Measurements from ENCODE around the gene DGKI.

GRCh38 chr7:137613006-137613525 lies 233.7 kb downstream of the DGKI start:
- TF ChIP-seq CTCF (IDR thresholded peaks at IDR 0.05 in 2 of 3, conservative IDR thresholded peaks at IDR 0.05 in 1 of 3; ENCODE audit: borderline replicate concordance in 1 of 3, insufficient read depth in 1 of 3, low read depth in 2 of 3, low read length in 2 of 3) (no peak), EZH2 (IDR thresholded peaks at IDR 0.05) (no peak), REST (IDR thresholded peaks at IDR 0.05; ENCODE audit: low read depth) (no peak), POLR2A (IDR thresholded peaks at IDR 0.05; ENCODE audit: borderline replicate concordance, extremely low read depth, insufficient read depth, insufficient read length) (no peak), RAD21 (IDR thresholded peaks at IDR 0.05; ENCODE audit: low read depth) (no peak)

Data from HCT116 (cell line).